HFF-Myc (cell line): ENCODE data around the gene ZRANB1.

Experiments
- DNase-seq: peaks from one replicate; pipeline ENCODE4 v3.0.0-alpha.2; 2011; ENCODE audit warnings: low read depth; ENCODE audit errors: extremely low read depth
- H3K4me3 ChIP-seq: replicated peaks from 2 replicates; pipeline ENCODE4 v1.5.1; 2011; ENCODE audit warnings: low read depth, mild to moderate bottlenecking, control low read depth, low read length
- TF ChIP-seq, protein P1 (sequence below): IDR thresholded peaks from 2 replicates; pipeline ENCODE4 v1.5.1; 2012; ENCODE audit warnings: mild to moderate bottlenecking, low read depth, low read length, control low read depth; ENCODE audit errors: missing control alignments

Gene ZRANB1

GRCh38 chr10:124941823-124942222 lies at the start of gene ZRANB1:
TSS of gene ZRANB1 (plus strand) at chr10:124942123. CDS start at chr10:124942494, 371 bp downstream.
- TF ChIP-seq, protein P1, sequence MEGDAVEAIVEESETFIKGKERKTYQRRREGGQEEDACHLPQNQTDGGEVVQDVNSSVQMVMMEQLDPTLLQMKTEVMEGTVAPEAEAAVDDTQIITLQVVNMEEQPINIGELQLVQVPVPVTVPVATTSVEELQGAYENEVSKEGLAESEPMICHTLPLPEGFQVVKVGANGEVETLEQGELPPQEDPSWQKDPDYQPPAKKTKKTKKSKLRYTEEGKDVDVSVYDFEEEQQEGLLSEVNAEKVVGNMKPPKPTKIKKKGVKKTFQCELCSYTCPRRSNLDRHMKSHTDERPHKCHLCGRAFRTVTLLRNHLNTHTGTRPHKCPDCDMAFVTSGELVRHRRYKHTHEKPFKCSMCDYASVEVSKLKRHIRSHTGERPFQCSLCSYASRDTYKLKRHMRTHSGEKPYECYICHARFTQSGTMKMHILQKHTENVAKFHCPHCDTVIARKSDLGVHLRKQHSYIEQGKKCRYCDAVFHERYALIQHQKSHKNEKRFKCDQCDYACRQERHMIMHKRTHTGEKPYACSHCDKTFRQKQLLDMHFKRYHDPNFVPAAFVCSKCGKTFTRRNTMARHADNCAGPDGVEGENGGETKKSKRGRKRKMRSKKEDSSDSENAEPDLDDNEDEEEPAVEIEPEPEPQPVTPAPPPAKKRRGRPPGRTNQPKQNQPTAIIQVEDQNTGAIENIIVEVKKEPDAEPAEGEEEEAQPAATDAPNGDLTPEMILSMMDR, result no peak
- no peak within 1 kb of the TSS for H3K4me3 ChIP-seq
- DNase-seq, result no peak

DNA sequence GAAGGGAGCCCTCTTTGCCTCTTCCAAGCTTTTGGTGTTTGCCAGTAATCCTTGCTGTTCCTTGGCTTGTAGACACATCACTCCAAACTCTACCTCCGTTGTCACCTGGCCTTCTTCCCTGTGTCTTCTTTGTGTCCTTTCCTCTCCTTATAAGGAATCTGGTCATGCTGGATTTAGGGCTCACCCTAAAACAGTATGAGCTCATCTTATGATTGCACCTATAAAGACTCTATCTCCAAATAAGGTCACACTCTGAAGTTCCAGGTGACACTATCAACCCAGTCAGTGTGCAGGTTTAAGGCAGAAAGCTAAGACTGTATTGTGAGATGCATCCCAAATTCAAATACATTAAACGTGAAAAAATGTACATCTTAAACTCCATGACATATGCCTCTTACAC lies 49.0 kb upstream of the ZRANB1 start:
- DNase-seq, result no peak
- H3K4me3 ChIP-seq, result no peak overlapping the region
- TF ChIP-seq, protein P1, result no peak

GRCh38 chr10:124894569-124895215 lies 47.2 kb upstream of the ZRANB1 start:
- no peak for DNase-seq
- TF ChIP-seq, protein P1, result no peak

DNA sequence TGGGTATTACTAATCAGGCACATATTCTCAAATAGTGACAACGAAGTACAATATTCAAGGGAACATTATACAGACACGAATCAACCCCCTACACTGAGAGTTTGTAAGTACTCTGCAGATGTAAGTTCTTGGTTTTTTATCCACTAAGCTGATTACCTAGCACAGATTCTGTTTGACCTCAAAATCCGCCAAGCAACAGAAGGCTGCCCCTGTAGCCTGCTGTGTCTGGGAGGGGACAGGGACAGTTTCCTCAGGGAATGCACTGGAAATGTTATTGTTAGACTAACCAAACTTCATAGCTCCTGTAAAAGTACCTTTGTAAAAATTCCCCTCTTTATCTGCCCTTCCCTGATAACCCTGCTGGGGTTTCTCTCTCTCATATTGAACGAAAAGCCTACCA lies 45.2 kb upstream of the ZRANB1 start:
- DNase-seq, result no peak
- TF ChIP-seq, protein P1, result no peak
- no peak overlapping the region for H3K4me3 ChIP-seq

More at GRCh38 chr10:124894569-124895215, 47.2 kb upstream of the ZRANB1 start:
- H3K4me3 ChIP-seq, result no peak overlapping the region

DNA sequence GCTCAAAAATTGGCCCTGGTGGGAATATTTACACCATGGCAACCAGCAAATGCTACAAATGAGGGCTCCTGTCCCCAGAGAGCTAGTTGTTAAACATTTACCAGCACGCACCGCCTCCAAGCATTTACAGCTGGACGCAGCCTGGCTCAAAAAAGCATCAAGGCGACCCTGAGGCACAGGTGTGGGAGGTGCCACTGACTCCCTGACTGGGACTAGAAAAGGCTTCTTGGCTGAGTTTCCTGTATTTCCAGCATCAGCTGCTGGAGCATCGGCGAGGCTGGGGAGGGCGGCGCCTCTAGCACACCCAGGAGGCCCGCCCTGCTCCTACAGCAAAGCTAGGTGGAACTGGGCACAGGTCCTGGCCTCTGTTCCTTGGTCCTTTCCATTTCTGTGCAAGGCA lies 43.5 kb upstream of the ZRANB1 start:
- TF ChIP-seq, protein P1, result no peak
- H3K4me3 ChIP-seq, result no peak overlapping the region
- DNase-seq, result no peak

DNA sequence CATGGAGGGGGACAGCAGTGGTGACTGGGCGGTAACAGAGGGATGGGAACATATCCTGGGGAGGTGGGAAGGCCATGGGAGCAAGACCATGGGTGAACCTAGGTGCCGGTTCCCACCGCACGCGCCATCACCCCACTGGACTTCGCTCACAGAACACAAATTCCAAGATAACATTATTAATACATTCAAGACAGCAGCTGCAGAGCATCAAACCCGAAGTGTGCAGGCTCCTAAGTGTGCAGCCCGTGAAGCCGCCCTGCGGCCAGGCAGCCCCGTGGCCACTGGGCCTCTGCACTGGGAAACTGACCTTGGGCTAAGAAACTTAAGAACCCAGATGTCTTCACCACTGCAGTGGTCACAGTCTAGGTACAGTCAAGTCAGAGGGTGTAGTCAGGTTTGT lies 42.8 kb upstream of the ZRANB1 start:
- DNase-seq, result no peak
- TF ChIP-seq, protein P1, result no peak
- H3K4me3 ChIP-seq, result no peak overlapping the region

GRCh38 chr10:124902462-124902861 lies 39.5 kb upstream of the ZRANB1 start:
- DNase-seq, result no peak
- TF ChIP-seq, protein P1, result no peak
- no peak overlapping the region for H3K4me3 ChIP-seq
